DMS53 treated with DMSO at 0.1 percent for 48 hours (cell line): ENCODE measurements around the gene TMEM30A.

Experiments
- DNase-seq: peaks from one replicate; lab custom pipeline; 2025; ENCODE audit not compliant: unreplicated experiment; lab: John Stamatoyannopoulos, UW

The TMEM30A gene

DNA sequence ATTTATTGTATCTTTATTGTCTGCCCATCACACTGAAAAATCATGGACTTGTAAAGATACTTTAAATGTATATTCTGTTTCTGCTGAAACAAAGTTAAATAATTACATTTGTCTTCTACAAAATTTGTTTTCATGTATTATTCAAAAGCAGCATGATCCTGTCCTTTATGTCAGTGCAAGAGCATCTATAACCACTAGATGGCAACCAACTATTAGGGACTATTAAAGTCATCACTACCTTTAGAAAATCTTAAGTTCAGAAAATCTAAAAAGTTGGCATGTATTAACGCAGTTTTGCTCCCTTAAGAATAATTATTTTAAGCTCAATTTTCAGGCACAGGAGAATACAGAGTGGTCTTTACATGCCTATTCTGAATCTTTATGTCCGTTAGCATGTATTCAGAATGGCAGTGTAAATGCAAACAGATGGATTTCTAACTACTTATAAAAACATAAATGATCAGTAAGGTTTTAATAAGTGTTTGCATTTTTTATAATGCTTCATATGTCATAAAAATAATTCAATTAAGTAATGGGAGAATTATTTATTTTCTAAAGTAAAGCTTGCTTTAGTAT lies 17.8 kb downstream of the TMEM30A start:
- peak; percentile 72 for DNase-seq

DNA sequence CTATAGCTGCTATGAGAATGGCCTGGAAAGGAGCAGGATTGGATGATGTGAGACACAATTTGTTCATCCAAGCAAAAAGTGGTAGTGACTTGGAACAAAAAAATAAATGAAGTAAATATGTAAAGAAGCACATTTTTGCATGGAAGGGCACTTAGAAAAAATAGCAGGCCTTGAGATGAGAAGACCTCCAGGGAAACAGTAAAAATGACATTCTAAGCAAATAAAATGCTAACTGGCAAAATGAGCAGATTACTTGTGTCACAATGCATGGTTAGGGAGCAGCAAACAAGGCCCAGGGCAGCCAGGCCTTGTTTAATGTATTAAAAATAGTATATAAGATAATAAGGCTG lies 21.2 kb downstream of the TMEM30A start:
- DNase-seq: no peak

DNA sequence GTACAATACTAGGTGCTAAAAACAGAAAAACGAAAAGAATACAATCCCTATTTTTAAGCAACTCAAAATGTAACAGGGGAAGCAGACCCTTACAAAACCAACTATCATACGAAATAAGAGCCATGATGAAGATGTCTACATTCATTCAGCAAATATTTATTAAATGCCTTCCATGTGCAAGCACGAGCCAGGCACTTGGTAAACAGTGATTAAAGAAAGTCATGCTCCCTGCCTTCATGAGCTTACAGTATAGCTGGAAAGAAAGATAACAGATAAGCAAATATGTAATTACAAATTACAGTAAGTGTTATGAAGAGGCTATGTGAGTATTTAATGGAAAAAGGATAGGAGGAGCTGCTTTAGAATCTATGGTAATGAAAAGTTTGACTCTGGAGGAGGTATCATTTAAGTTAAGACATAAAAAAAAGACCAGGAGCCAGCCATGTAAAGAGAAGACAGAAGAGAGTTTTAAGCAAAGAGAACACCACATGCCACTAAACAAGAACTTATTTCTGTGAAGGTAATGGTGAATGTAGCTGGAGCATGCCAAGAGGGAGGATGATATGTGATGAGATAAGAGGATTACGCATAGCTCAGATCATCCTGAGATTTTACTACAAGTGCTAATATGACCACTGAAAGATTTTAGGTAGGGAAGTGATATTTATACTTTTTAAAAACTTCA lies 21.7 kb downstream of the TMEM30A start:
- no peak for DNase-seq

DNA sequence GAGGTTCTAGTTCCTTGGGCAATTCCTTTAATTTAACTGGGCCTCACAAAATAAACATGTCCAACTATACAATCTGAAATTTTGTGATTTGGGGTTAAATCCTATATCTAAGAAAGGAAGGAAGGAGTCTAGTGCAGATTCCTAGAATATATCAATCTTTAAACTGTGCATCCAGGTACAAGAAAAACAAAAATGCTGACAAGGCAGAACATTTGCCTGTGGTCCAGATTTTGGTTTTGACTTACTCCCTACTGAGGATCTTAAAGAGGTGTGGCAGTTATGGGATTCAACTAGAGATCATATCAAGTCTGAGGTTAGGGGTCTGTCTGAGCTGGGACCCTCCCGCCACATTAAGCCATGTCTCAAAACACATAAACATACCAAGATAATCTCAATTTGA lies 23.3 kb downstream of the TMEM30A start:
- DNase-seq: no peak

DNA sequence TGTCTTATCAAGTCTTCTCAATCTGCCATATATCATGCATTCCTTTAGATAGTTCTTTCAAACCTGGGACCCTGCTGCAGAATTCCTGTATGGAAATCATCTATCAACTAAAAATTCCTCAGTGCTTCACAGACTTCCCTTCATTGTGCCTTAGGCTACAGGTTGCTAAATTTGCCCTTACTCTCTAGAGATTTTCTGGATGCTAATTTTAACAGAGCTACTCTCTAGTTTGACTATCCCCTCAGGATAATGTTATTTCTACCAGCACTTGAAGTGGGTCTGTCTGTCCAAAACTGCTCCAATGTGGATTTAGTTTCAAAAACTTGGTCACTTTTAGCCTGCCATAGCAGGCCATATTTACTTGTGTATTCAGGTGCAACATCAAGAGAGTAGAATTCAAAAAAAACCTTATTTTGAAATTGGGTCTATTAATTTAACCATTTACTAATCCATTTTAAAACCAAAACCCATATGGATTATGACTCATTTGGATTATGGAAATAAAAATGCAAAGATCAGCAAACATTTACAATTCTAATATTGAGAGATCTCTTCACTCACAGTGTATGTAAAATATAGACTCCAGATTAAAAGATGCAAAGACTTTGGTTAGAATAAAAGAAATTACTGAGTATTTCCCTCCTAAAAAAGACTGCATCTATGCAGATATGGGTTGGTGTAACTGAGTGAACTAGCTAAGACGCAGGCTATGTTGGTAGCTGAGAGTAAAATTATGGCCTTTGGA lies 27.1 kb downstream of the TMEM30A start:
- no peak for DNase-seq

DNA sequence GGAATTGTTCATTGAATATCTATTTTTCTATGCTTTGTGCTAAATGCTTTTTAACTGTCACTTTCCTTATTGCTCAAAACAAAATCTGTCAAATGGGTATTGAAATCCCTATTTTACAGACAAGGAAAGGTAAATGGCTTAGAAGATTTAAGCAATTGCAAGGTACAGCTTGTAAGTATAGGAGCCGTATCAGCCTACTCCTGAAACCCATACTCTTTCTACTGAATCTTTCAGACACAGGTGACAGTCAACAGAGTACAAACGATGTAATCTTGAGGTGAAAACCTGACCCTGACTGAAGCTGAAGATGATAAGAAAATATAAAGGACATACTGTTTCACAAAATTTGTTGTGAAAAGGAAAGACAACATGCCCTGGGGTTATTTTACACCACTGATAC lies 34.0 kb downstream of the TMEM30A start:
- DNase-seq: no peak

DNA sequence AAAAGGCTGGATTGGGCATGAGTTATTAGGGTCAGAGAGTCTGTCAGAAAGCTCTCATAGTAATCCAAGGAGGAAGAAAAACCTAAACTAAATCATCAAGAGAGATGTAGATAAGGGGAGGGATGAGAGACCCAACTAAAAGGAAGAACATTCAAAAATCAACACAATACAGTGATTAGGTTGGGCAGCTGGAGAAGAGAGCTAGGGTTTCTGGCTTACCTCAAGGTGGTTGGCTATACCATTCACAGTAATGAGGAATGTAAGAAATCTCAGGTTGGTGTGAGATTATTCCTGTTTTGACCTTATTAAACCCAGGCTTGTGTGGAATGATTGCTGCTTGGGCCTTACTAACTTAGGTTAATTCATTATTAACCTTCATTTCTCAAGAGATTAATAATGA lies 34.8 kb downstream of the TMEM30A start:
- no peak for DNase-seq

DNA sequence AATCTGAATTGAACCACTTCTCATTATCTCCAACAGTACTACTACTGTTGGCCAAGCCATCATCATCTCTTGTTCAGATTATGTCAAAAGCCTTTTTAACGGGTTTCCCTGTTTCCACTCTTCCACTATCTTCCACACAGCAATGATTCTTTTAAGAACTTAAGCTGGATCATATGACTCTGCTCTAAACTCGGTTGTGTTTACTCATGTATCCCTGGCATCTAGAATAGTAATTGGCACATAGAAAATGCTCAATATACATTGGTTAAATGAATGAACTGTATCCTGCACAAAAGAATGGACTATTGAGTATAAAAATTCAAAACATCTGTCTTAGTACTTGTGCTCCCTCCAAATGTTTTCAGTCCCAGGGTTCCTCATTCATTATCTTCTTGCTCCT lies 38.2 kb downstream of the TMEM30A start:
- no peak for DNase-seq

DNA sequence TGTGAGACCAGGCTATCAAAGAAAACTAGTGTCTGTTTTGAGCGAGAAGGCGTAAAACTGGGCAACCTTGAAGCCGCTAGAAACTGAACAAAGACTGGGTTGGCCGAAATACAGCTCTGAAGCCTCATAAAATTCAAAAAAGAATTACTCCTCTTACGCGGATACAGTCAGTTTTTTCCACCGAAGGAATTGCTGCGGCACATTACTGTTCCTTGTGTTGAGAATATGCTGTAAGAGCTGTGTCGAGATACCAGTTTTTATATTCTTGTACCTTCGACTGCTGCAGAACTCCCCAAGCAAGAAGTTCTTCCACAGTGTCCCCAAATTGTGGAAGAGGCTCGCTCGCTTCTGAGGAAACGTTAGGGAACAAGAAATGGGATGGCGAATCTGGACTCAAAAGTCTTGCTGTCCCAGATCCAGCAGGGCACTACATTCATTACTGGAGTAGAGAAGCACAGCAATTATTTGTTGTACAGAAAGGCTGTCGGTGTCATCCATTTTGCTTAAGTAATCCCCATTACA lies 40.5 kb downstream of the TMEM30A start:
- DNase-seq: no peak

DNA sequence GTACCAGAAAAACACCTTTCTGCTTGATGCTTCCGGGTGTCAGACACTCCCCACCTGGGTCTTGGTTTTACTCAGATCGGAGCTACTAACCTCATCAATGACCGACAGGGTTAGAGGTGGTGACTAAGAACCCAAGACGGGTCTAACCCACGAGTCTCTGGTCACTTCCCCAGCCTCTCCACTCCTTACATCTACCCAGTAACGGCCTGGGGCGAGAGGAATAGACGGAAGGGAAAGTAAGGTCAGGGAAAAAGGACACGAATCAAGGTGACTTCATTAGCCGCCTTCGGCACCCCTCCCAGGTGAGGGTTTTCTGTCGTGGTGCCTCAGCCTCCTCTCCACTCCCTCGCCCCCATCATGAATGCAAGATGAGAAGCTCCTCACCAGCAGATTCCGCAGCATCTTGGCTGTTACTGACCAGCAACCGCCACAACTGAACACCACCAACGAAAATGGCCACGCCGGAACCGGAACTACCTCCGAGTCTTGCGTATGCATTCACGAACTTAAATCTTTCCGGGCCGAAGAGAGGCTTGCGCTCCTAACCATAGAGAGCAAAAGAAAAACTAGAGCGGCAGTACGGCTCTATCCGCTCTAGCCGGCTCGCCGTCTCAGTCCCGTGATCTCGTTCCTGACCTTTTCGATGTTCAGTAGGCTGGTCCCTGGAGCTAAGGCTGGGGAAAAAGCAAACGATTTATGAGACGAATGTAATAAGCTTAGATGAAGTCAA lies 41.1 kb downstream of the TMEM30A start, which contains the start of gene COX7A2:
COX7A2 (minus strand) TSS at position 469 of the 730 bp plus-strand sequence; CDS start at position 402, 67 bp downstream.
- peak; percentile 99 for DNase-seq

DNA sequence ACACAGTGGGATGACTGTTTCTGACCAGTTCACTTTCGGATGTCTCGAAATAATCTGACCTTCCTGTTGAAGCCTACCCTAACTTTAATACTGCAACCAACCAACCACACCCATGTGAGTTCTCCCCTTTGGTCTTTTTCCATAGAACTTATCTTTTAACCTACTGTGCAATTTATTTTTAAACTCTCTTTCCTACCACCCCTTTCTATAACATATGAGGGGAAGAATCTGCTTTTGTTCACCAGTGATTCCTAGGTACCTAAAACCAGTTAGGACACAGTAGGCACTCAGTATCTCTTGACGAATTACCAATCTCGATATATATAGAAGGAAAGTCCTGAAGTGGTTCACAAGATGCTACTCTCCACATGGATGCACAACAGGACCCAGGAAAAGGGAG lies 48.0 kb downstream of the TMEM30A start:
- DNase-seq: no peak

DNA sequence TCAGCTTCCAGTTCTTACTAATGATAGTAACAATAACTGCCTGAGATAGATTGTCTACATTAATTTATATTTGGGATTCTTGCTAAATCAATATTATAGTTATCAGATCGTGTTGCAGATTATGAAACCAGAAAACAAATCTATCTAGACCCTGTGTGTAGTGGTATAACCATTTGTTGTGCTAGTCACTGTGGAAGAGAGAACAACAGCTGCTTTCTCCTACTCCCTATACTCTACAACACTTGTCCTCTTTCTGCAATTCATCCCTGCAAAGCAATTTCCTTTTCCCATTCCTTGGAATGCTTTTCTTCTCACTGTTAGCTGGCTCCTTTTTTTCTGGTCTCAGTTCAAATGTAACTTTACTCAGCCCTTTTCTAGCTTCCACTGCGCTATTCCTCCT lies 49.3 kb downstream of the TMEM30A start:
- DNase-seq: no peak

DNA sequence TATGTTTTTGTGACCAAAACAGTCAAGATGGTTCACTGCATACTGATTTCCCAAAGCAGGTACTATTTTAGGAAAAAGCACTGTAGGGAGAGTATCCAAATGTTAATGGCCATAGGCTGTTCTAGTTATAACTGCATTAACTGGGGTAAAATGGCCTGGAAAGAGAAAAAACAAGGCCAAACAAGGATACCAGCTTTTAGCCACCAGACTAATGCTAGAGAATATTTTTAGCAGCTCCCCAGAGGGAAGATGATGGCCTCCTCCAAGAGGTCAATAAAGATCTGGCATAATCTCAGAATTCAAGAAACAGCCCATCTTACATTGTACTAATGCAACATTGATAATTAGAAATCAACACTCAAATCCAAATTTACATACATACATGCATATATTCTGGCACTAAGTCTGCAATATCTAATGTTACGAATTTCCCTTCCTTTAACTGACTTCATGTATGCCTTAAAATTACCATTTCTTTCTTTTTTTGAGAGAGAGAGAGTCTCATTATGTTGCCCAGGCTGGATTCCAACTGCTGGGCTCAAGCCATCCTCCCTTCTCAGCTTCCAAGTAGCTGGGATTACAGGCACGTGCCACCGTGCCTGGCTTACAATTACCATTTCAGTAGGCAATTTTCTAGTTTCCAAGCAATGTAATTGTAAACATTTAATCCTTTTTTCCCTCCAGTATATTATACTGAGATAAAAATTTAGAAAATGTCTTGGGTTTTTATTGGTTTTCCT lies 50.3 kb downstream of the TMEM30A start:
- no peak for DNase-seq

DNA sequence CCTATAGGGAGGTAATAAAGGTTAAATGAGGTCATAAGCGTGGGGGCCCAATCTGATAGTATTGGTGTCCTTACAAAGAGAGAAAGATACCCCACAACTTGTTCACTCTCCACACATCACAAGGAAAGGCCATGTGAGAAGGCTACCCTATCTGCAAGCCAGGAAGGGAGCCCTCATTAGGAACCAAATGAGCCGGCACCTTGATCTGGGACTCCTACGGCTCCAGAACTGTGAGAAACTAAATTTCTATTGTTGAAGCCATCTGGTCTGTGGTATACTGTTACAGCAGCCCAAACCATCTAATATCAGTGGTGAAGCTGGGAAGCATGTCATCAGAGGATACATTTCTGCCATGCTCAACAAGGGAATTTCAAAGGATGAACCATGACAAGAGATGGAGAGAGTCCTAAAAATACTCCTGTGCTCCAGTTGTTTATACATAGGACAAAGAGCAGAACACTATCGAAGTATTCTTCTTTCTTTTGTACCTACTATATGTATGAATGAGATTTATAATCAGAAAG lies 51.4 kb downstream of the TMEM30A start:
- no peak for DNase-seq

DNA sequence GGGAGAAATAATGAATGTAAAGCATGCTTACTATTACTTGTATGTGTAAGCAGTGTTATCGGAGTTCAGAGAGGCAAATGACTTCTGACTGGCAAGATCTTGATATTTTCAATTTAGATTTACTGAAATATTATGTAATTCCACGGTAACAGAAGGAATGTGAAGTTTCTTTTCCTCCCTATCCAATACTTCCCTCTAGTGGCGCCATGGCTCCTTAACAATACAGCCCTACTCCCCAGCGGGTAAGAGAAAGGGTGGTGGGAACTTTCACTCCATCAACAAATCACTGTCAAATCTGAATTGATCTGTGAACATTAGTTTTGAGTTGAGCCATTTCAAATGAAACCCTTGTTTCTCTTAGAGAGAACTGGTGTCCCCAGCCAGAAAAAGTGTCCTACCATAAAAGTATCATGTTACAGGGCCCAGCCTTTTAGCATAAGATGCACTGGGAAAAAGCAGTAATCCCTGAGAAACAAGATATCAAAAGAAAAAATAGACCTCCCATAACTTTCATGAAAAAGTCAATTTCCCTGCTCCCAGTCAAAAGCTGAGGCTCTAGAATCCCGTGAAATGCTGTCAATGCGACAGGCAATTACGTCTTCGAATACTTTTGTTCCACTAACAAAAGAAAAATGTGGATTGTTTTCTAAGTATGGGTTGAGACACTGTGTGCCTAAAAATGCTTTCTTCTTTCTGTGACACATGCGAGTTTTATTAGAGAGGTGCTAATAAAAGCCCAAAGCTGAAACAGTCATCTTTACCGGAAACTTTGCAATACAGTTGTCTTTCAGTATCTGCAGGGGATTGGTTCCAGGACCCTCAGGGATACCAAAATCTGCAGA lies 53.9 kb downstream of the TMEM30A start:
- peak; percentile 47 for DNase-seq

DNA sequence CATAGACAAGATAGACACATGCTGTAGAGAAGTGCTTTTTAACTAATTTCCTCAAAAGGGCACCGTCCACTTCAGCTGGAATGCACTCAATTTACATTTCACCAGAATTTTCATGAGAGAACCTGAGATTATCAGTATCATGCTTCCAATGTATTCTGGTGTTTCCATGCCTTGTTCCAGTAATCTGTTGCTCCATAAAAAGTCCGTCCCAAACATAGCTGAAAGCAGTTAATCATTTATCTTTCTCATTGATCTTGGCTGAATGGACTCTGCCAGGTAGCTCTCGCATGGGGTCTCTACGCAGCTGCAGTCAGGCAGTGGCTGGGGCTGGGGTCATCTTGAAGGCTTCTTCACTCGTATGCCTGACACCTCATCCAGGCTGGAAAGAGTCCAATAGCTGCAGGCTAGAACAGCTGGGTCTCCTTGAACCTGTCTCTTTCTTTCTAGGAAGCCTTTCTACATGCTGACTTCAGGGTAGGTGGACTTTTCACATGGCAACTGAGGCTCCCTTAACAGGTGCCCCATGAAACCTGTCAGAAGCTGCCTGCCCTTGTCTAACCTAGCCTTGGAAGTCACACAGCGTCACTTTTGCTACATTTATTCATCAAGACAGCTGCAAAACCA lies 60.2 kb downstream of the TMEM30A start:
- DNase-seq: no peak

DNA sequence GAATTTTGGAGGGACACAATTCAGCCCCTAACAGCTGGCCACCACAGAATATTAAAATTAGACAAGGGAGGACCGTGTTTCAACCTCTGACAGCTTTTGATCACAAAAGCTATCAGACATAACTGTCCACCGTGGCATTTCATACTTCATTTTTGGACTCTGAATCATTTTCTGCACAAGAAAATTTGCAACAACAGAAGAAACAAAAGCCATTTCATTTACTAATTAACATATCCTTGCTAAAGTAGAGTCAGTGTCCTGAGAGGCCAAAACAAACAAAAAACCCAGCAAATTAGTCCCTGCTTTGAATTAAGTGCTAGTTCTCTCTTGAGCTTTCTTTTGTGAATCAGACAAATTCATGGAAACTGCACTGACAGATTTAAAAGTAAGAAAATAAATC lies 61.2 kb downstream of the TMEM30A start:
- no peak for DNase-seq

DNA sequence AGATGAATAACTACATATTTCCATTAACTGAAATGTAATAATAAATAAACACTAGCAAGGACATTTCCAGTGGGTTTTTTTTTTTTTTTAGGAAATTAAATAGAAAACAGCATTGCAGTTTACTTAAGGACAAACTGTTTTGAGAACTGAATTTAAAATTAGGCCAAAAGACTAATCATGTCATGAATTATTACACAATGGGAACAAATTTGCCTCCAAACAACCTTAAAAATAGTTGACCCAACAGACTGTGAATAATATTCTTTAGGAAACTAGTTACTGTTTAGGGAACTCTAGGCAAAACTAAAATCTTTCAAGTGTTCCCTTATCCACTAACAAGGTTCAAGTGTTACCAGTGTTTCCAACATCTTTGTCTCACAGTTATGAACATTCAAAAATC lies 62.3 kb downstream of the TMEM30A start:
- no peak for DNase-seq

DNA sequence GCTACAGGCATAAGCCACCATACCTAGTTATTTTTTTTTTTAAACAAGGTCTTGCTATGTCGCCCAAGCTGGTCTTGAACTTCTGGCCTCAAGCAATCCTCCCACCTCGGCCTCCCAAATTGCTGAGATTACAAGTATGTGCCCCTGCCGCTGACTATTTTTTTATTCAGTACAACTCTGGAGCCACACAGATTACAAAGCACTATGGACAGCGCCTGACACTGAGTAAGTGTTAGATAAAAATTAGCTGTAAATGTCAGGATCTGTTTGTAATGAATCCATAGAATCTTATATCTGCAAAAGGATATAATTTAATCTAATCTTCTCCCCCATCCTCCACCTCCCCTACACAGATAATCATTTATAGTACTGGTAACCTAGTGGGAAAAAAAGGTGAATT lies 63.5 kb downstream of the TMEM30A start:
- no peak for DNase-seq
